SK-N-SH treated with all-trans-retinoic acid at 6 μM for 48 hours (cell line): ENCODE measurements around the gene CFAP44.

ENCODE experiments used
- ATAC-seq: fragments of 200-7000 bp; cut with Tn5 transposase; 3 replicates; pipeline ENCODE4 v1.9.1; 2020; ENCODE audit warnings: mild to moderate bottlenecking, moderate library complexity
- ARNTL ChIP-seq: fragments of 450-650 bp; formaldehyde crosslinking; IDR thresholded peaks from 2 replicates; pipeline ENCODE4 v1.5.0; 2020; ENCODE audit warnings: low read depth, mild to moderate bottlenecking, moderate library complexity, borderline replicate concordance
- BACH2 ChIP-seq: fragments of 250-450 bp; sonication (Bioruptor Pico); IDR thresholded peaks from 2 replicates; pipeline ENCODE4 v1.9.0; 2021; ENCODE audit warnings: mild to moderate bottlenecking, borderline replicate concordance
- CSDC2 ChIP-seq: fragments of 250-450 bp; sonication (Bioruptor Pico); IDR thresholded peaks from 2 replicates; pipeline ENCODE4 v1.5.0; 2020; ENCODE audit warnings: mild to moderate bottlenecking, moderate library complexity
- ESRRG ChIP-seq: fragments of 250-450 bp; sonication (Bioruptor Pico); IDR thresholded peaks from 2 replicates; pipeline ENCODE4 v1.6.1; 2021; ENCODE audit warnings: mild to moderate bottlenecking
- GLIS3 ChIP-seq: fragments of 250-450 bp; sonication (Bioruptor Pico); IDR thresholded peaks from 2 replicates; pipeline ENCODE4 v1.5.0; 2020; ENCODE audit warnings: mild to moderate bottlenecking, moderate library complexity
- ISL1 ChIP-seq: fragments of 250-450 bp; sonication (Bioruptor Pico); IDR thresholded peaks from 2 replicates; pipeline ENCODE4 v2.1.2; 2022; ENCODE audit warnings: mild to moderate bottlenecking, moderate library complexity
- OSR1 ChIP-seq: fragments of 250-450 bp; sonication (Bioruptor Pico); IDR thresholded peaks from 2 replicates; pipeline ENCODE4 v1.8.0; 2022; ENCODE audit warnings: moderate library complexity, mild to moderate bottlenecking, inconsistent platforms
- PPARA ChIP-seq: fragments of 250-450 bp; sonication (Bioruptor Pico); IDR thresholded peaks from 2 replicates; pipeline ENCODE4 v1.5.0; 2020; ENCODE audit warnings: mild to moderate bottlenecking, borderline replicate concordance
- RARB ChIP-seq: fragments of 250-450 bp; sonication (Bioruptor Pico); IDR thresholded peaks from 2 replicates; pipeline ENCODE4 v1.8.0; 2021; ENCODE audit warnings: mild to moderate bottlenecking, moderate library complexity
- SNAI2 ChIP-seq: fragments of 250-450 bp; sonication (Bioruptor Pico); IDR thresholded peaks from 2 replicates; pipeline ENCODE4 v1.5.0; 2020; ENCODE audit warnings: mild to moderate bottlenecking, moderate library complexity
- TCF4 ChIP-seq: fragments of 250-450 bp; sonication (Bioruptor Pico); IDR thresholded peaks from 2 replicates; pipeline ENCODE4 v1.8.0; 2021; ENCODE audit warnings: mild to moderate bottlenecking, moderate library complexity, borderline replicate concordance
- TOX ChIP-seq: fragments of 250-450 bp; sonication (Bioruptor Pico); IDR thresholded peaks from 2 replicates; pipeline ENCODE4 v1.8.0; 2021; ENCODE audit warnings: mild to moderate bottlenecking, moderate library complexity, borderline replicate concordance
- ZC3H10 ChIP-seq: fragments of 250-450 bp; sonication (Bioruptor Pico); IDR thresholded peaks from 2 replicates; pipeline ENCODE4 v1.5.1; 2021; ENCODE audit warnings: mild to moderate bottlenecking, moderate library complexity
- ZFP3 ChIP-seq: fragments of 250-450 bp; sonication (Bioruptor Pico); IDR thresholded peaks from 2 replicates; pipeline ENCODE4 v1.5.0; 2020; ENCODE audit warnings: mild to moderate bottlenecking, moderate library complexity
- ZFP30 ChIP-seq: fragments of 450-650 bp; formaldehyde crosslinking; IDR thresholded peaks from 2 replicates; pipeline ENCODE4 v1.5.0; 2022; ENCODE audit warnings: mild to moderate bottlenecking, moderate library complexity
- ZNF565 ChIP-seq: fragments of 450-650 bp; formaldehyde crosslinking; conservative IDR thresholded peaks from 2 replicates; pipeline ENCODE4 v1.5.0; 2020; ENCODE audit warnings: low read depth, mild to moderate bottlenecking, moderate library complexity
- ZNF8 ChIP-seq: fragments of 450-650 bp; formaldehyde crosslinking; IDR thresholded peaks from 2 replicates; pipeline ENCODE4 v1.5.0; 2020; ENCODE audit warnings: mild to moderate bottlenecking, moderate library complexity
- TF ChIP-seq, protein P1 (sequence below): fragments of 250-450 bp; sonication (Bioruptor Pico); IDR thresholded peaks from 2 replicates; pipeline ENCODE4 v1.5.1; 2020; ENCODE audit warnings: low read depth, mild to moderate bottlenecking, moderate library complexity
- TF ChIP-seq, protein P2 (sequence below): fragments of 250-450 bp; sonication (Bioruptor Pico); IDR thresholded peaks from 2 replicates; pipeline ENCODE4 v1.8.0; 2020; ENCODE audit warnings: mild to moderate bottlenecking, moderate library complexity, borderline replicate concordance
- TF ChIP-seq, protein P3 (sequence below): fragments of 250-450 bp; sonication (Bioruptor Pico); IDR thresholded peaks from 2 replicates; pipeline ENCODE4 v1.8.0; 2021; ENCODE audit warnings: low read depth, mild to moderate bottlenecking, moderate library complexity, borderline replicate concordance
- TF ChIP-seq, protein P4 (sequence below): fragments of 250-450 bp; sonication (Bioruptor Pico); IDR thresholded peaks from 2 replicates; pipeline ENCODE4 v1.5.1; 2021; ENCODE audit warnings: mild to moderate bottlenecking, moderate library complexity

The CFAP44 gene

DNA sequence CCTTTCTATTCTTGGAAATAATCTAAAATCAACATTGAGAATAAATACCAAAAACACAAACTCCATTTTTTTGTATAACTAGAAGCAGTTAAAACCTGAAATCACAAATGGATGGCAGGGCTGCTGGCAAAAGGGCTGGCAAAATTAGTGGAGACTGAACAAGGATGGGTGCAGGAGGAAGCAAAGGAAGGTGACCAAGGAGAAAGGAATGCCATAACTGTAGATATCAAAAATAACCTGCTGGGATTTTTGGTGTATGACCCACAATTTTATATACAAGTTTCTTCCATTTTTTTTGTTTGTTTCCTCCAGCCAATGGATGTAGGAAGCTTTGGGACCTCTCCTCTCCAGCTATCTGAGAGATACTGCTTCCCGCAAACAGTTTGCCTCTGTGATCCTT lies 12.7 kb downstream of the CFAP44 start:
- peak; percentile 61; the same call in 2 of the 3 replicates for ATAC-seq

DNA sequence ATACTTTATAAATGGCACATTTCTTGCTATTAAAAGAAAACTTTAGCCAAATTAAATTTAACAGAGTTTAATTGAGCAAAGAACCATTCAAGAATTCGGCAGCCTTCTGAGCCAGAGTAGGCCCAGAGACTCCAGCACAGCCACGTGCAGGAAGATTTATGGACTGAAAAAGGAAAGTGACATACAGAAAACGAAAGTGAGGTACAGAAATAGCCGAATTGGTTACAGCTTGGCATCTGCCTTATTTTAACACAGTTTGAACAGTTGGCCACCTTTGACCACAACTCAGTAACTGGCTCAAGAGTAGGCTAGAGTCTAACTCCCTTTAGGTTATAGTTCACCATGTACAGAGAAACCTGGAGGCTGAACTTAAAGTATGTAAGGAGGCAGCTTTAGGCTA lies 17.6 kb downstream of the CFAP44 start:
- TF ChIP-seq, protein P1, sequence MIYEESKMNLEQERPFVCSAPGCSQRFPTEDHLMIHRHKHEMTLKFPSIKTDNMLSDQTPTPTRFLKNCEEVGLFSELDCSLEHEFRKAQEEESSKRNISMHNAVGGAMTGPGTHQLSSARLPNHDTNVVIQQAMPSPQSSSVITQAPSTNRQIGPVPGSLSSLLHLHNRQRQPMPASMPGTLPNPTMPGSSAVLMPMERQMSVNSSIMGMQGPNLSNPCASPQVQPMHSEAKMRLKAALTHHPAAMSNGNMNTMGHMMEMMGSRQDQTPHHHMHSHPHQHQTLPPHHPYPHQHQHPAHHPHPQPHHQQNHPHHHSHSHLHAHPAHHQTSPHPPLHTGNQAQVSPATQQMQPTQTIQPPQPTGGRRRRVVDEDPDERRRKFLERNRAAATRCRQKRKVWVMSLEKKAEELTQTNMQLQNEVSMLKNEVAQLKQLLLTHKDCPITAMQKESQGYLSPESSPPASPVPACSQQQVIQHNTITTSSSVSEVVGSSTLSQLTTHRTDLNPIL (CRISPR knock-in tag) = no peak
- TF ChIP-seq TOX (CRISPR knock-in tag) = no peak
- TF ChIP-seq SNAI2 (CRISPR knock-in tag) = no peak
- TF ChIP-seq ZNF8 (CRISPR knock-in tag) = no peak
- no peak for TF ChIP-seq ZNF565 (CRISPR knock-in tag)
- TF ChIP-seq CSDC2 (CRISPR knock-in tag) = no peak
- TF ChIP-seq ZFP30 (CRISPR knock-in tag) = no peak
- TF ChIP-seq ESRRG (CRISPR knock-in tag) = no peak
- TF ChIP-seq BACH2 (CRISPR knock-in tag) = no peak
- no peak for TF ChIP-seq ZFP3 (CRISPR knock-in tag)
- TF ChIP-seq, all 23 proteins: peak for 0
- no peak for ATAC-seq

More for the DNA sequence above, 12.7 kb downstream of the CFAP44 start:
- TF ChIP-seq CSDC2 (CRISPR knock-in tag) = no peak

DNA sequence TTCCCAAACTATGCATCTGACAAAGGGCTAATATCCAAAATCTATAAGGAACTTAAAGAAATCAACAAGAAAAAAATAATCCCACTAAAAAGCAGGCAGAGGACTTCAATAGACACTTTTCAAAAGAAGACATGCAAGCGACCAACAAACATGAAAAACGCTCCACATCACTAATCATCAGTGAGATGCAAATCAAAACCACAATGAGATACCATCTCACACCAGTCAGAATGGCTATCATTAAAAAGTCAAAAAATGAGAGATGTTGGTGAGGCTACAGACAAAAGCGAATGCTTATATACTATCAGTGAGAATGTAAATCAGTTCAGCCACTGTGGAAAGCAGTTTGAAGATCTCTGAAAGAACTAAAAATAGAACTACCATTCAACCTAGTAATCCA lies 20.2 kb downstream of the CFAP44 start:
- TF ChIP-seq, protein P2, sequence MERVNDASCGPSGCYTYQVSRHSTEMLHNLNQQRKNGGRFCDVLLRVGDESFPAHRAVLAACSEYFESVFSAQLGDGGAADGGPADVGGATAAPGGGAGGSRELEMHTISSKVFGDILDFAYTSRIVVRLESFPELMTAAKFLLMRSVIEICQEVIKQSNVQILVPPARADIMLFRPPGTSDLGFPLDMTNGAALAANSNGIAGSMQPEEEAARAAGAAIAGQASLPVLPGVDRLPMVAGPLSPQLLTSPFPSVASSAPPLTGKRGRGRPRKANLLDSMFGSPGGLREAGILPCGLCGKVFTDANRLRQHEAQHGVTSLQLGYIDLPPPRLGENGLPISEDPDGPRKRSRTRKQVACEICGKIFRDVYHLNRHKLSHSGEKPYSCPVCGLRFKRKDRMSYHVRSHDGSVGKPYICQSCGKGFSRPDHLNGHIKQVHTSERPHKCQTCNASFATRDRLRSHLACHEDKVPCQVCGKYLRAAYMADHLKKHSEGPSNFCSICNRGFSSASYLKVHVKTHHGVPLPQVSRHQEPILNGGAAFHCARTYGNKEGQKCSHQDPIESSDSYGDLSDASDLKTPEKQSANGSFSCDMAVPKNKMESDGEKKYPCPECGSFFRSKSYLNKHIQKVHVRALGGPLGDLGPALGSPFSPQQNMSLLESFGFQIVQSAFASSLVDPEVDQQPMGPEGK (CRISPR knock-in tag) = no peak
- no peak for TF ChIP-seq ZFP30 (CRISPR knock-in tag)
- TF ChIP-seq SNAI2 (CRISPR knock-in tag) = no peak
- TF ChIP-seq, protein P1 (CRISPR knock-in tag) = no peak
- TF ChIP-seq, protein P3, sequence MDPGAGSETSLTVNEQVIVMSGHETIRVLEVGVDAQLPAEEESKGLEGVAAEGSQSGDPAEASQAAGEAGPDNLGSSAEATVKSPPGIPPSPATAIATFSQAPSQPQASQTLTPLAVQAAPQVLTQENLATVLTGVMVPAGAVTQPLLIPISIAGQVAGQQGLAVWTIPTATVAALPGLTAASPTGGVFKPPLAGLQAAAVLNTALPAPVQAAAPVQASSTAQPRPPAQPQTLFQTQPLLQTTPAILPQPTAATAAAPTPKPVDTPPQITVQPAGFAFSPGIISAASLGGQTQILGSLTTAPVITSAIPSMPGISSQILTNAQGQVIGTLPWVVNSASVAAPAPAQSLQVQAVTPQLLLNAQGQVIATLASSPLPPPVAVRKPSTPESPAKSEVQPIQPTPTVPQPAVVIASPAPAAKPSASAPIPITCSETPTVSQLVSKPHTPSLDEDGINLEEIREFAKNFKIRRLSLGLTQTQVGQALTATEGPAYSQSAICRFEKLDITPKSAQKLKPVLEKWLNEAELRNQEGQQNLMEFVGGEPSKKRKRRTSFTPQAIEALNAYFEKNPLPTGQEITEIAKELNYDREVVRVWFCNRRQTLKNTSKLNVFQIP (CRISPR knock-in tag) = no peak
- no peak for TF ChIP-seq ARNTL (CRISPR knock-in tag)
- no peak for TF ChIP-seq ESRRG (CRISPR knock-in tag)
- TF ChIP-seq ZNF8 (CRISPR knock-in tag) = no peak
- TF ChIP-seq GLIS3 (CRISPR knock-in tag) = no peak
- TF ChIP-seq ZFP3 (CRISPR knock-in tag) = no peak
- no peak for TF ChIP-seq ZC3H10
- no peak for TF ChIP-seq TCF4 (CRISPR knock-in tag)
- ATAC-seq = no peak

DNA sequence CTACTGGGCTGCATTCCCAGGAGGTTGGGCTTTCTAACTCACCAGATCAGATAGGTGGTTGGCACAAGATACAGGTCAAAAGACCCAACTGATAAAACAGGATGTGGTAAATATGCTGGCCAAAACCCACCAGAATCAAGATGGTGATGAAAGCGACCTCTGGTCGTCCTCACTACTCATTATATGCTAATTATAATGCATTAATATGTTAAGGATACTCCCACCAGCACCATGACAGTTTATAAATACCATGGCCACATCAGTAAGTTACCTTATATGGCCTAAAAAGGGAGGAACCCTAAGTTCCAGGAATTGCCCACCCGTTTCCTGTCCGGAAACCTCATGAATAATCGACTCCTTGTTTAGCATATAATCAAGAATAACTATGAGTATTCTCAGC lies 31.6 kb downstream of the CFAP44 start:
- ATAC-seq = no peak
- TF ChIP-seq RARB (no peak), BACH2 (CRISPR knock-in tag) (no peak), ISL1 (CRISPR knock-in tag) (no peak), PPARA (CRISPR knock-in tag) (no peak), OSR1 (CRISPR knock-in tag) (no peak), ZNF565 (CRISPR knock-in tag) (no peak), ESRRG (CRISPR knock-in tag) (no peak), SNAI2 (CRISPR knock-in tag) (no peak), GLIS3 (CRISPR knock-in tag) (no peak)
- TF ChIP-seq, protein P1 (CRISPR knock-in tag) = no peak
- TF ChIP-seq, protein P4, sequence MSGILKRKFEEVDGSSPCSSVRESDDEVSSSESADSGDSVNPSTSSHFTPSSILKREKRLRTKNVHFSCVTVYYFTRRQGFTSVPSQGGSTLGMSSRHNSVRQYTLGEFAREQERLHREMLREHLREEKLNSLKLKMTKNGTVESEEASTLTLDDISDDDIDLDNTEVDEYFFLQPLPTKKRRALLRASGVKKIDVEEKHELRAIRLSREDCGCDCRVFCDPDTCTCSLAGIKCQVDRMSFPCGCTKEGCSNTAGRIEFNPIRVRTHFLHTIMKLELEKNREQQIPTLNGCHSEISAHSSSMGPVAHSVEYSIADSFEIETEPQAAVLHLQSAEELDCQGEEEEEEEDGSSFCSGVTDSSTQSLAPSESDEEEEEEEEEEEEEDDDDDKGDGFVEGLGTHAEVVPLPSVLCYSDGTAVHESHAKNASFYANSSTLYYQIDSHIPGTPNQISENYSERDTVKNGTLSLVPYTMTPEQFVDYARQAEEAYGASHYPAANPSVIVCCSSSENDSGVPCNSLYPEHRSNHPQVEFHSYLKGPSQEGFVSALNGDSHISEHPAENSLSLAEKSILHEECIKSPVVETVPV = no peak
- TF ChIP-seq, protein P2 (CRISPR knock-in tag) = no peak
